ENCODE data around the gene KRTAP10-3.

KRTAP10-3 gene

GRCh38 chr21:44544566-44544965, 14.0 kb downstream of the KRTAP10-3 start:
- no peak for FAIRE-seq

GRCh38 chr21:44542716-44543115, 15.9 kb downstream of the KRTAP10-3 start:
- FAIRE-seq = no peak

GRCh38 chr21:44540741-44541288, 17.8 kb downstream of the KRTAP10-3 start:
- no peak for FAIRE-seq

- no peak for FAIRE-seq
Measured at GRCh38 chr21:44539991-44540666, 18.5 kb downstream of the KRTAP10-3 start, which contains the start of gene KRTAP10-1. Gene KRTAP10-1, minus strand, starts transcription at chr21:44540195. Its CDS starts 45 bp downstream, at chr21:44540150.

GRCh38 chr21:44539046-44539445, 19.5 kb downstream of the KRTAP10-3 start:
- no peak for FAIRE-seq

- FAIRE-seq = no peak
Measured at GRCh38 chr21:44537930-44538911, 20.4 kb downstream of the KRTAP10-3 start.

GRCh38 chr21:44535963-44536362, 22.6 kb downstream of the KRTAP10-3 start:
- FAIRE-seq = no peak

- FAIRE-seq = no peak
Measured at GRCh38 chr21:44534688-44535087, 23.9 kb downstream of the KRTAP10-3 start.

- no peak for FAIRE-seq
Measured at GRCh38 chr21:44533891-44534627, 24.5 kb downstream of the KRTAP10-3 start.

- FAIRE-seq = no peak
Measured at GRCh38 chr21:44533121-44533890, 25.3 kb downstream of the KRTAP10-3 start.

- no peak for FAIRE-seq
Measured at GRCh38 chr21:44532712-44533111, 25.9 kb downstream of the KRTAP10-3 start.

- FAIRE-seq = no peak
Measured at GRCh38 chr21:44531606-44532564, 26.7 kb downstream of the KRTAP10-3 start.

- FAIRE-seq = no peak
Measured at GRCh38 chr21:44530903-44531605, 27.5 kb downstream of the KRTAP10-3 start.

GRCh38 chr21:44530221-44530902, 28.2 kb downstream of the KRTAP10-3 start:
- FAIRE-seq = no peak

GRCh38 chr21:44529503-44530125, 29.0 kb downstream of the KRTAP10-3 start:
- FAIRE-seq = no peak

- FAIRE-seq = no peak
Measured at GRCh38 chr21:44529011-44529421, 29.6 kb downstream of the KRTAP10-3 start.

- FAIRE-seq = no peak
Measured at GRCh38 chr21:44528634-44528995, 30.0 kb downstream of the KRTAP10-3 start.

GRCh38 chr21:44527983-44528633, 30.5 kb downstream of the KRTAP10-3 start:
- no peak for FAIRE-seq

Measured in G401.6 (cell line).